Left ventricle myocardium inferior (tissue), 1 donor: ENCODE data around the gene SMARCA4. TPM values are rescaled to one million over a fixed set of nuclear protein-coding genes. Genes with fewer than 3 reads are reported as not detected.

Experiments
- DNase-seq: peaks from one replicate; pipeline ENCODE4 v3.0.0-alpha.2; 2020
- H3K27ac ChIP-seq: fragments of 200-600 bp; replicated peaks from 2 replicates; pipeline ENCODE4 v1.8.0; 2021
- H3K27me3 ChIP-seq: fragments of 200-600 bp; 2 replicates; pipeline ENCODE4 v1.8.0; 2021; ENCODE audit warnings: low read depth
- H3K36me3 ChIP-seq: fragments of 200-600 bp; 2 replicates; pipeline ENCODE4 v1.8.0; 2021
- H3K4me1 ChIP-seq: fragments of 200-600 bp; 2 replicates; pipeline ENCODE4 v1.8.0; 2021
- H3K4me3 ChIP-seq: fragments of 200-600 bp; 2 replicates; pipeline ENCODE4 v1.8.0; 2021; ENCODE audit warnings: mild to moderate bottlenecking, moderate library complexity
- H3K9me3 ChIP-seq: fragments of 200-600 bp; replicated peaks from 2 replicates; pipeline ENCODE4 v1.8.0; 2021
- intact Hi-C: fragments of 100-400 bp; cut with micrococcal nuclease; formaldehyde crosslinking; loops from one replicate; pipeline ENCODE4 v1.11.0; 2022
- total RNA-seq: library from RNA; stranded (reverse); fragmentation: NEBNext Ultra II Directional; extraction: Animal tissue kit (Norgen Biotek cat#: 25700); gene quantifications from one replicate; pipeline ENCODE4 v1.2.1, GENCODE V29; 2021
- TF ChIP-seq, protein P1 (sequence below): fragments of 200-600 bp; IDR thresholded peaks from 2 replicates; pipeline ENCODE4 v1.8.0; 2021; ENCODE audit warnings: antibody characterized with exemption, mild to moderate bottlenecking, borderline replicate concordance
- donor health status: DM: no; HTN: yes; CAD: no; lungs with severe emphysema.

SMARCA4 gene
- total RNA-seq, 1 donor from 2014 or later = 38.8 TPM

DNA sequence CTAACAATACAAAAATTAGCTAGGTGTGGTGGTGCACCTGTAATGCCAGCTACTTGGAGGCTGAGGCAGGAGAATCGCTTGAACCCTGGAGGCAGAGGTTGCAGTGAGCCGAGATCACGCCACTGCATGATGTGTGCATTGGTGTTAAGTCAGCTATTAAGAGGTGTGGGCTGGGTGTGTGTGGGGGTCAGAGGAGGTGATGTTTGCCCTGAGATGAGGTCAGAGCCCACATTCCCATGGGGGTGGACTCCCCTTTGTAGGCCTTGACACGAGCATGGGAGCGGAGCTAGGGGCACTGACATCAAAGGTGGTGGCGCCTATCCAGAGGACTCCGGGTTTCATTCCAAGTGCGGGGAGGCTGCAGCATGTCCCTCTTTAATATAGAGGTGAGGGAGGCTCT, 93.8 kb downstream of the SMARCA4 start:
- intact Hi-C loops = no loop called here
- peaks cover 53% of the 10 kb centered on the region for H3K36me3 ChIP-seq
- H3K27ac ChIP-seq = no peak overlapping the region
- no peaks in the 10 kb centered on the region for H3K9me3 ChIP-seq
- DNase-seq = no peak
- H3K4me1 ChIP-seq = peaks cover 4% of the 10 kb centered on the region
- H3K4me3 ChIP-seq = no peak overlapping the region
- no peaks in the 10 kb centered on the region for H3K27me3 ChIP-seq
- TF ChIP-seq, protein P1, sequence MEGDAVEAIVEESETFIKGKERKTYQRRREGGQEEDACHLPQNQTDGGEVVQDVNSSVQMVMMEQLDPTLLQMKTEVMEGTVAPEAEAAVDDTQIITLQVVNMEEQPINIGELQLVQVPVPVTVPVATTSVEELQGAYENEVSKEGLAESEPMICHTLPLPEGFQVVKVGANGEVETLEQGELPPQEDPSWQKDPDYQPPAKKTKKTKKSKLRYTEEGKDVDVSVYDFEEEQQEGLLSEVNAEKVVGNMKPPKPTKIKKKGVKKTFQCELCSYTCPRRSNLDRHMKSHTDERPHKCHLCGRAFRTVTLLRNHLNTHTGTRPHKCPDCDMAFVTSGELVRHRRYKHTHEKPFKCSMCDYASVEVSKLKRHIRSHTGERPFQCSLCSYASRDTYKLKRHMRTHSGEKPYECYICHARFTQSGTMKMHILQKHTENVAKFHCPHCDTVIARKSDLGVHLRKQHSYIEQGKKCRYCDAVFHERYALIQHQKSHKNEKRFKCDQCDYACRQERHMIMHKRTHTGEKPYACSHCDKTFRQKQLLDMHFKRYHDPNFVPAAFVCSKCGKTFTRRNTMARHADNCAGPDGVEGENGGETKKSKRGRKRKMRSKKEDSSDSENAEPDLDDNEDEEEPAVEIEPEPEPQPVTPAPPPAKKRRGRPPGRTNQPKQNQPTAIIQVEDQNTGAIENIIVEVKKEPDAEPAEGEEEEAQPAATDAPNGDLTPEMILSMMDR = no peak

DNA sequence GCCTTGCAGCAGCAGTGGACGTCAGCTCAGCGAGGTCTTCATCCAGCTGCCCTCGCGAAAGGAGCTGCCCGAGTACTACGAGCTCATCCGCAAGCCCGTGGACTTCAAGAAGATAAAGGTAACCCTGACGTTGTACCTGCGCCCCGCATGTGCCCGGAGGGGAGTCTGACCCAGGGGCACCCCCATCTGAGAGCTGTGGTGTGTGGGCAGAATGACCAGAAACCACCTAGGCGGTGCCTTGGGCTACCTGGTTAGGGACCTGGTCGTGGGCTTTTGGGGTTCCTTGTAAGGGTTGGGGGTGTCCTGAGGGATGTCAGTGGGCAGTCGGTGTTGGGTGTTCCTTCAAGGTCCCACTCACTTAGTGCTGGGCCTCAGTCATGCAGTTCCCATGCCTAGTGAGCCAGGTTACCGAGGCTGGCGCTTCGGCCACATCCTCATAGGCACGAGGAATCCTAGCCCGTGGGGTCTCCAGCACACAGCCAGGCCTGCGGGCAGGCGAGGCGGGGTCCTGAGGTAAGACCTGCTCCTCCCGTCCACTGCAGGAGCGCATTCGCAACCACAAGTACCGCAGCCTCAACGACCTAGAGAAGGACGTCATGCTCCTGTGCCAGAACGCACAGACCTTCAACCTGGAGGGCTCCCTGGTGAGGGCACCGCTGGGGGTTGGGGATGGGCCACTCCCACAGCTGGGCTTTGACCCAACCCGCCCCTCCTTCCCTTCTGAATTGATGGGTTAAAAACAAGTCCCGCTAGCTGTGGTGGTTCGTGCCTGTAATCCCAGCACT, 97.6 kb downstream of the SMARCA4 start:
- H3K27ac ChIP-seq = no peak overlapping the region
- TF ChIP-seq, protein P1 = no peak
- H3K27me3 ChIP-seq = no peaks in the 10 kb centered on the region
- no peak overlapping the region for H3K4me3 ChIP-seq
- DNase-seq = no peak
- intact Hi-C loops = no loop called here
- no peaks in the 10 kb centered on the region for H3K9me3 ChIP-seq
- H3K36me3 ChIP-seq = peaks cover 71% of the 10 kb centered on the region
- H3K4me1 ChIP-seq = peaks cover 4% of the 10 kb centered on the region

DNA sequence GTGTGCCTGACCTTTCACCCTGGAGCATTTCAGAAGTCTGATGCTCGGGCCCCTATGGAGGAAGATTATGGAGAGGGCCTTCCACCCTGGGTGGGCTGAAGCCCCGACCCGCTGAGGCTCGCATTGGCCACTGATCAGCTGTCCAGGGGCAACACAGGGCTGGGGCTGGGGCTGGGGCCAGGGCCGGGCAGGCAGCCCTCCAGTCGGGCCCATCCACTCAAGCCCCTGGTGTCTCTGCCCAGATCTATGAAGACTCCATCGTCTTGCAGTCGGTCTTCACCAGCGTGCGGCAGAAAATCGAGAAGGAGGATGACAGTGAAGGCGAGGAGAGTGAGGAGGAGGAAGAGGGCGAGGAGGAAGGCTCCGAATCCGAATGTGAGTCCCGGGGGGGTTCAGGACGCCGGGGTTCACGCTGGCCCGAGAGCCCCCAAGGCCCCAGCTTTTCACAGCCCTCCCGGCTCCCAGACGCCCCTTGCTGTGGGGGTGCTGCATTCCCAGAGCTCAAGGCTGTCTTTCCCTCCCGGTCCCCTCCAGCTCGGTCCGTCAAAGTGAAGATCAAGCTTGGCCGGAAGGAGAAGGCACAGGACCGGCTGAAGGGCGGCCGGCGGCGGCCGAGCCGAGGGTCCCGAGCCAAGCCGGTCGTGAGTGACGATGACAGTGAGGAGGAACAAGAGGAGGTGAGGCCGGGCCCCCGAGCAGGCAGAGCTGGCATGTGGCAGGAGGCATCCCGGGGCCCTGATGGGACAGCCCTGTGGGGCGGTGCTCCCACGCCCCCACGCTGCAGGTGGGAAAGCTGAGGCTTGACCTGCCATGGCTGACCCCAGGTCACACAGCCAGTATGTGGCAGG, 98.9 kb downstream of the SMARCA4 start:
- intact Hi-C loops = no loop called here
- TF ChIP-seq, protein P1 = no peak
- no peaks in the 10 kb centered on the region for H3K9me3 ChIP-seq
- H3K36me3 ChIP-seq = peaks cover 62% of the 10 kb centered on the region
- no peak overlapping the region for H3K27ac ChIP-seq
- H3K4me1 ChIP-seq = no peaks in the 10 kb centered on the region
- no peak for DNase-seq
- no peak overlapping the region for H3K4me3 ChIP-seq
- no peaks in the 10 kb centered on the region for H3K27me3 ChIP-seq

DNA sequence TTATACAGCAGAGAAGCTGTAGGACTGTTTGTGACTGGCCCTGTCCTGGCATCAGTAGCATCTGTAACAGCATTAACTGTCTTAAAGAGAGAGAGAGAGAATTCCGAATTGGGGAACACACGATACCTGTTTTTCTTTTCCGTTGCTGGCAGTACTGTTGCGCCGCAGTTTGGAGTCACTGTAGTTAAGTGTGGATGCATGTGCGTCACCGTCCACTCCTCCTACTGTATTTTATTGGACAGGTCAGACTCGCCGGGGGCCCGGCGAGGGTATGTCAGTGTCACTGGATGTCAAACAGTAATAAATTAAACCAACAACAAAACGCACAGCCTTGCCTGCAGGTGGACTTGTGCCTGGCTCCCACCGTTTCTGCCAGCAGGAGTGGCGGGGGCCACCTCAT, 101.1 kb downstream of the SMARCA4 start:
- peaks cover 55% of the 10 kb centered on the region for H3K36me3 ChIP-seq
- no peak overlapping the region for H3K4me3 ChIP-seq
- no peak for DNase-seq
- H3K4me1 ChIP-seq = no peaks in the 10 kb centered on the region
- no peaks in the 10 kb centered on the region for H3K9me3 ChIP-seq
- intact Hi-C loops = no loop called here
- H3K27ac ChIP-seq = no peak overlapping the region
- TF ChIP-seq, protein P1 = no peak
- no peaks in the 10 kb centered on the region for H3K27me3 ChIP-seq

DNA sequence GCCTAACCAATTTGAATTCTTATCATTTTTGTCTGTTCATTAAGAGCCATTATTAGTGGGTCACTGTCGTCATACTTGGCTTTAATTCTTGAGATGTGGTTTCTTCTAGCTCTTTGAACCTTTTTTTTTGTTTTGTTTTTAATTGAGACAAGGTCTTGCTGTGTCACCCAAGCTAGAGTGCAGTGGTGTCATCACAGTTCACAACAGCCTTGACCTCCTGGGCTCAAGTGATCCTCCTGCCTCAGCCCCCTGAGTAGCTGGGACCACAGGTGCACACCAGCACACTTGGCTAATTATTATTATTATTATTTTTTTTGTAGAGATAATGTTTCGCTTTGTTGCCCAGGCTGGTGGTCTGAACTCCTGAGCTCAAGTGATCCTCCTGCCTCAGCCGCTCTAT, 102.6 kb downstream of the SMARCA4 start:
- H3K27ac ChIP-seq = no peak overlapping the region
- intact Hi-C loops = no loop called here
- no peak overlapping the region for H3K4me3 ChIP-seq
- no peaks in the 10 kb centered on the region for H3K9me3 ChIP-seq
- TF ChIP-seq, protein P1 = no peak
- DNase-seq = no peak
- peaks cover 54% of the 10 kb centered on the region for H3K36me3 ChIP-seq
- no peaks in the 10 kb centered on the region for H3K27me3 ChIP-seq
- no peaks in the 10 kb centered on the region for H3K4me1 ChIP-seq
